Measurements from ENCODE around the gene JMJD6.

Gene JMJD6

GRCh38 chr17:76679239-76679638, 47.2 kb downstream of the JMJD6 start:
- peaks cover 10% of the 10 kb centered on the region for H3K4me1 Mint-ChIP-seq (ENCODE audit: low read depth)
- H3K9me3 Mint-ChIP-seq: no peaks in the 10 kb centered on the region
- H3K36me3 Mint-ChIP-seq (ENCODE audit: low read depth): no peaks in the 10 kb centered on the region
- no peak for DNase-seq (ENCODE audit: low spot score)
- no peak overlapping the region for H3K4me3 Mint-ChIP-seq
- no peak overlapping the region for H3K27ac Mint-ChIP-seq
- H3K27me3 Mint-ChIP-seq (ENCODE audit: low read depth): peaks cover 1% of the 10 kb centered on the region

GRCh38 chr17:76678330-76678729, 48.1 kb downstream of the JMJD6 start:
- Mint-ChIP-seq H3K27me3 (ENCODE audit: low read depth) (peaks cover 1% of the 10 kb centered on the region), H3K27ac (no peak overlapping the region), H3K36me3 (ENCODE audit: low read depth) (no peaks in the 10 kb centered on the region), H3K9me3 (no peaks in the 10 kb centered on the region), H3K4me3 (no peak overlapping the region), H3K4me1 (ENCODE audit: low read depth) (peaks cover 10% of the 10 kb centered on the region)
- no peak for DNase-seq (ENCODE audit: low spot score)

GRCh38 chr17:76677406-76677805, 49.0 kb downstream of the JMJD6 start:
- H3K27ac Mint-ChIP-seq: no peak overlapping the region
- H3K9me3 Mint-ChIP-seq: no peaks in the 10 kb centered on the region
- peaks cover 13% of the 10 kb centered on the region for H3K4me1 Mint-ChIP-seq (ENCODE audit: low read depth)
- peaks cover 1% of the 10 kb centered on the region for H3K27me3 Mint-ChIP-seq (ENCODE audit: low read depth)
- DNase-seq (ENCODE audit: low spot score): no peak
- H3K36me3 Mint-ChIP-seq (ENCODE audit: low read depth): no peaks in the 10 kb centered on the region
- no peak overlapping the region for H3K4me3 Mint-ChIP-seq

GRCh38 chr17:76676629-76677028, 49.8 kb downstream of the JMJD6 start:
- no peaks in the 10 kb centered on the region for H3K9me3 Mint-ChIP-seq
- no peak for DNase-seq (ENCODE audit: low spot score)
- peaks cover 10% of the 10 kb centered on the region for H3K4me1 Mint-ChIP-seq (ENCODE audit: low read depth)
- H3K27ac Mint-ChIP-seq: no peak overlapping the region
- H3K4me3 Mint-ChIP-seq: no peak overlapping the region
- H3K36me3 Mint-ChIP-seq (ENCODE audit: low read depth): no peaks in the 10 kb centered on the region
- peaks cover 1% of the 10 kb centered on the region for H3K27me3 Mint-ChIP-seq (ENCODE audit: low read depth)

GRCh38 chr17:76675648-76676047, 50.8 kb downstream of the JMJD6 start:
- Mint-ChIP-seq H3K27ac (no peak overlapping the region), H3K36me3 (ENCODE audit: low read depth) (peaks cover 3% of the 10 kb centered on the region), H3K4me1 (ENCODE audit: low read depth) (peaks cover 19% of the 10 kb centered on the region), H3K9me3 (no peaks in the 10 kb centered on the region), H3K4me3 (no peak overlapping the region), H3K27me3 (ENCODE audit: low read depth) (peaks cover 1% of the 10 kb centered on the region)
- no peak for DNase-seq (ENCODE audit: low spot score)

- H3K27ac Mint-ChIP-seq: no peak overlapping the region
- peaks cover 4% of the 10 kb centered on the region for H3K9me3 Mint-ChIP-seq
- no peak for DNase-seq (ENCODE audit: low spot score)
- H3K4me1 Mint-ChIP-seq (ENCODE audit: low read depth): peaks cover 22% of the 10 kb centered on the region
- H3K36me3 Mint-ChIP-seq (ENCODE audit: low read depth): peaks cover 3% of the 10 kb centered on the region
- no peaks in the 10 kb centered on the region for H3K27me3 Mint-ChIP-seq (ENCODE audit: low read depth)
- no peak overlapping the region for H3K4me3 Mint-ChIP-seq
Observed at GRCh38 chr17:76674600-76674999, 51.8 kb downstream of the JMJD6 start.

- peaks cover 18% of the 10 kb centered on the region for H3K4me1 Mint-ChIP-seq (ENCODE audit: low read depth)
Observed at GRCh38 chr17:76673729-76674128, 52.7 kb downstream of the JMJD6 start.

GRCh38 chr17:76672892-76673291, 53.5 kb downstream of the JMJD6 start:
- no peak overlapping the region for H3K27ac Mint-ChIP-seq
- H3K36me3 Mint-ChIP-seq (ENCODE audit: low read depth): peaks cover 3% of the 10 kb centered on the region
- peaks cover 18% of the 10 kb centered on the region for H3K4me1 Mint-ChIP-seq (ENCODE audit: low read depth)
- H3K4me3 Mint-ChIP-seq: peak overlapping the region; percentile 87
- H3K9me3 Mint-ChIP-seq: peaks cover 4% of the 10 kb centered on the region
- H3K27me3 Mint-ChIP-seq (ENCODE audit: low read depth): peaks cover 3% of the 10 kb centered on the region
- no peak for DNase-seq (ENCODE audit: low spot score)

More at GRCh38 chr17:76673729-76674128, 52.7 kb downstream of the JMJD6 start:
- Mint-ChIP-seq H3K4me3 (no peak overlapping the region), H3K27me3 (ENCODE audit: low read depth) (no peaks in the 10 kb centered on the region), H3K36me3 (ENCODE audit: low read depth) (peaks cover 3% of the 10 kb centered on the region), H3K9me3 (peaks cover 4% of the 10 kb centered on the region), H3K27ac (no peak overlapping the region)
- no peak for DNase-seq (ENCODE audit: low spot score)

- Mint-ChIP-seq H3K27ac (peak overlapping the region; percentile 90), H3K9me3 (peaks cover 4% of the 10 kb centered on the region), H3K27me3 (ENCODE audit: low read depth) (peaks cover 6% of the 10 kb centered on the region), H3K4me3 (peak overlapping the region; percentile 87), H3K36me3 (ENCODE audit: low read depth) (peaks cover 3% of the 10 kb centered on the region), H3K4me1 (ENCODE audit: low read depth) (peaks cover 18% of the 10 kb centered on the region)
- DNase-seq (ENCODE audit: low spot score): no peak
Observed at GRCh38 chr17:76672270-76672851, 54.0 kb downstream of the JMJD6 start.

GRCh38 chr17:76671912-76672262, 54.5 kb downstream of the JMJD6 start:
- Mint-ChIP-seq H3K4me1 (ENCODE audit: low read depth) (peaks cover 18% of the 10 kb centered on the region), H3K27ac (peak overlapping the region; percentile 90), H3K9me3 (peaks cover 4% of the 10 kb centered on the region), H3K4me3 (peak overlapping the region; percentile 87), H3K36me3 (ENCODE audit: low read depth) (peaks cover 3% of the 10 kb centered on the region), H3K27me3 (ENCODE audit: low read depth) (peaks cover 6% of the 10 kb centered on the region)
- no peak for DNase-seq (ENCODE audit: low spot score)

- H3K27me3 Mint-ChIP-seq (ENCODE audit: low read depth): peaks cover 6% of the 10 kb centered on the region
- peaks cover 4% of the 10 kb centered on the region for H3K9me3 Mint-ChIP-seq
- peak; percentile 99 for DNase-seq (ENCODE audit: low spot score)
- H3K4me3 Mint-ChIP-seq: peak overlapping the region; percentile 87
- H3K36me3 Mint-ChIP-seq (ENCODE audit: low read depth): peaks cover 3% of the 10 kb centered on the region
- peak overlapping the region; percentile 90 for H3K27ac Mint-ChIP-seq
- H3K4me1 Mint-ChIP-seq (ENCODE audit: low read depth): peaks cover 18% of the 10 kb centered on the region
Observed at GRCh38 chr17:76671123-76671911, 55.1 kb downstream of the JMJD6 start.

- H3K9me3 Mint-ChIP-seq: peaks cover 4% of the 10 kb centered on the region
- H3K27ac Mint-ChIP-seq: peak overlapping the region; percentile 90
- peak overlapping the region; percentile 87 for H3K4me3 Mint-ChIP-seq
- H3K27me3 Mint-ChIP-seq (ENCODE audit: low read depth): peaks cover 8% of the 10 kb centered on the region
- peaks cover 18% of the 10 kb centered on the region for H3K4me1 Mint-ChIP-seq (ENCODE audit: low read depth)
- no peak for DNase-seq (ENCODE audit: low spot score)
- peaks cover 3% of the 10 kb centered on the region for H3K36me3 Mint-ChIP-seq (ENCODE audit: low read depth)
Observed at GRCh38 chr17:76670718-76671122, 55.7 kb downstream of the JMJD6 start.

- Mint-ChIP-seq H3K9me3 (peaks cover 4% of the 10 kb centered on the region), H3K27ac (peak overlapping the region; percentile 90), H3K27me3 (ENCODE audit: low read depth) (peaks cover 9% of the 10 kb centered on the region), H3K4me3 (peak overlapping the region; percentile 87), H3K4me1 (ENCODE audit: low read depth) (peaks cover 18% of the 10 kb centered on the region), H3K36me3 (ENCODE audit: low read depth) (peaks cover 3% of the 10 kb centered on the region)
- no peak for DNase-seq (ENCODE audit: low spot score)
Observed at GRCh38 chr17:76670020-76670717, 56.2 kb downstream of the JMJD6 start.
